Mesenchymal stem cell (in vitro differentiated cells and primary cell): ENCODE data around the gene TMEM87A.

Source experiments
- DNase-seq: peaks from one replicate; pipeline ENCODE4 v3.0.0-alpha.2; 2013
- H2AFZ ChIP-seq: one replicate; pipeline ENCODE4 v1.6.1; 2013; ENCODE audit warnings: low read depth, mild to moderate bottlenecking, control low read depth, inconsistent platforms, low read length, moderate library complexity
- H2AK5ac ChIP-seq: 2 replicates; pipeline ENCODE4 v1.6.1; 2013; ENCODE audit warnings: low read length, moderate library complexity, mild to moderate bottlenecking, inconsistent platforms; ENCODE audit not compliant: severe bottlenecking
- H2BK120ac ChIP-seq: one replicate; pipeline ENCODE4 v1.6.1; 2013; ENCODE audit warnings: low read depth, mild to moderate bottlenecking, inconsistent platforms, low read length, moderate library complexity
- H2BK12ac ChIP-seq, 2 experiments: one replicate each; pipeline ENCODE4 v1.6.1; 2013; ENCODE audit warnings: inconsistent platforms in 2 of 2, low read length in 2 of 2, mild to moderate bottlenecking in 2 of 2, moderate library complexity in 2 of 2, control low read depth in 1 of 2
- H2BK15ac ChIP-seq: one replicate; pipeline ENCODE4 v1.6.1; 2013; ENCODE audit warnings: mild to moderate bottlenecking, low read depth, inconsistent platforms; ENCODE audit not compliant: poor library complexity, severe bottlenecking
- H2BK5ac ChIP-seq: 2 replicates; pipeline ENCODE4 v1.6.1; 2013; ENCODE audit warnings: low read depth, mild to moderate bottlenecking, low read length, control low read depth, inconsistent platforms; ENCODE audit not compliant: poor library complexity, severe bottlenecking
- H3K14ac ChIP-seq, 2 experiments: one replicate each; pipeline ENCODE4 v1.6.1; 2013; ENCODE audit warnings: inconsistent platforms in 2 of 2, low read length in 2 of 2, control low read depth in 1 of 2, mild to moderate bottlenecking in 1 of 2, moderate library complexity in 1 of 2
- H3K18ac ChIP-seq, 2 experiments: one replicate each; pipeline ENCODE4 v1.6.1; 2013; ENCODE audit warnings: inconsistent platforms in 2 of 2, low read length in 2 of 2, control low read depth in 1 of 2, low read depth in 1 of 2, mild to moderate bottlenecking in 1 of 2
- H3K23ac ChIP-seq, 2 experiments: one replicate each; pipeline ENCODE4 v1.6.1; 2013; ENCODE audit warnings: inconsistent platforms in 2 of 2, low read length in 2 of 2, mild to moderate bottlenecking in 2 of 2, moderate library complexity in 2 of 2, control low read depth in 1 of 2
- H3K27ac ChIP-seq: 2 replicates; pipeline ENCODE4 v1.5.1; 2013; ENCODE audit warnings: mild to moderate bottlenecking, moderate library complexity, low read length, control low read depth, inconsistent platforms; ENCODE audit not compliant: poor library complexity, severe bottlenecking
- H3K27me3 ChIP-seq, 2 experiments: 2 replicates each; pipeline versions ENCODE4 v1.6.1 to v1.7.0; 2013; ENCODE audit warnings: low read length in 2 of 2, mild to moderate bottlenecking in 2 of 2, moderate library complexity in 2 of 2, control low read depth in 1 of 2, inconsistent platforms in 1 of 2; ENCODE audit not compliant: control insufficient read depth in 1 of 2, insufficient read depth in 1 of 2
- H3K36me3 ChIP-seq, 2 experiments: 2 replicates each; pipeline versions ENCODE4 v1.6.1 to v1.7.0; 2013; ENCODE audit warnings: low read length in 2 of 2, control low read depth in 1 of 2, inconsistent platforms in 1 of 2, low read depth in 1 of 2, mild to moderate bottlenecking in 1 of 2; ENCODE audit not compliant: insufficient read depth in 2 of 2, control insufficient read depth in 1 of 2
- H3K4ac ChIP-seq, 2 experiments: one replicate each; pipeline ENCODE4 v1.6.1; 2013; ENCODE audit warnings: inconsistent platforms in 2 of 2, low read length in 2 of 2, mild to moderate bottlenecking in 2 of 2, moderate library complexity in 2 of 2, control low read depth in 1 of 2, low read depth in 1 of 2
- H3K4me1 ChIP-seq: 2 replicates; pipeline ENCODE4 v1.6.1; 2013; ENCODE audit warnings: low read depth, low read length, control low read depth; ENCODE audit not compliant: control insufficient read depth, insufficient read depth
- H3K4me2 ChIP-seq: 2 replicates; pipeline ENCODE4 v1.6.1; 2013; ENCODE audit warnings: low read length, mild to moderate bottlenecking, inconsistent platforms; ENCODE audit not compliant: poor library complexity, severe bottlenecking
- H3K4me3 ChIP-seq, 2 experiments: 2 replicates each; pipeline versions ENCODE4 v1.5.1 to v1.7.0; 2013; ENCODE audit warnings: low read length in 2 of 2, mild to moderate bottlenecking in 2 of 2, control low read depth in 1 of 2, low read depth in 1 of 2; ENCODE audit not compliant: insufficient read depth in 1 of 2
- H3K79me1 ChIP-seq: replicated peaks from 2 replicates; pipeline ENCODE4 v1.6.1; 2013; ENCODE audit warnings: mild to moderate bottlenecking, control low read depth, low read length, inconsistent platforms; ENCODE audit not compliant: poor library complexity, severe bottlenecking
- H3K9ac ChIP-seq: 2 replicates; pipeline ENCODE4 v1.7.0; 2013; ENCODE audit warnings: mild to moderate bottlenecking, low read length, moderate library complexity
- H3K9me3 ChIP-seq: 2 replicates; pipeline ENCODE4 v1.7.0; 2013; ENCODE audit warnings: mild to moderate bottlenecking, low read length; ENCODE audit not compliant: control insufficient read depth
- H4K8ac ChIP-seq: one replicate; pipeline ENCODE4 v1.6.1; 2013; ENCODE audit warnings: inconsistent platforms, mild to moderate bottlenecking, low read length, moderate library complexity
- H4K91ac ChIP-seq: one replicate; pipeline ENCODE4 v1.6.1; 2013; ENCODE audit warnings: mild to moderate bottlenecking, low read length, inconsistent platforms
- WGBS: methylation state at CpG from one replicate; pipeline ENCODE4 v1.1.7; 2013; ENCODE audit warnings: mixed read lengths; 5-methylcytosine and 5-hydroxymethylcytosine counted together

TMEM87A gene

DNA sequence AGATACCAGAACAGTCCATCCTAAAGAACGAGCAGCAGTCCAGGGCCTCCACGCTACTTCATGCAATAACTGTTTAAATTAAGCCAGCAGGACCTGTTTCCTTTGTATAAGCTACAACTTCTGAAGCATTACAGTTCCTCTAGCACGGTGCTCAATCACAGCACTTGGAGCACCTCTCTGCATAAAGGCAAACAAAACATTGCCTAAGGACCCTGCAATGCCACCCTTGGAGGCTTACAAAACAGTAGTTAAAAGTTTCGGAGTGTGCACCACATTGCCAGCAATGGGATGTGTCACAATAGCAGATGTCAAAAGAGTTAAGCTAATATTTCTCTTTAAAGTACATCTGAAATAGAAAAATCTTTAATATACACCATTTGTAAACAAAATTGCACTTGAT is 62.5 kb downstream of the TMEM87A start:
- H3K4ac ChIP-seq: no peak overlapping the region
- no peak overlapping the region for H2BK5ac ChIP-seq
- no peak overlapping the region for H3K27ac ChIP-seq
- H2BK12ac ChIP-seq: no peak overlapping the region
- H3K23ac ChIP-seq: no peak overlapping the region
- H3K4me3 ChIP-seq: no peak overlapping the region
- no peak for DNase-seq
- H2AK5ac ChIP-seq: no peak overlapping the region
- whole genome bisulfite sequencing: 98% methylated on average over 3 of the region's 4 CpGs
- no peak overlapping the region for H4K91ac ChIP-seq
- H2AFZ ChIP-seq: no peak overlapping the region
- H4K8ac ChIP-seq: no peak overlapping the region
- no peak overlapping the region for H3K18ac ChIP-seq
- H3K14ac ChIP-seq: no peak overlapping the region
- H3K27me3 ChIP-seq: no peaks in the 10 kb centered on the region
- H3K79me1 ChIP-seq: peaks cover 14% of the 10 kb centered on the region
- no peaks in the 10 kb centered on the region for H3K4me1 ChIP-seq
- H3K9ac ChIP-seq: no peak overlapping the region
- H3K36me3 ChIP-seq: peaks cover 11 to 66% of the 10 kb centered on the region in 2 experiments
- no peaks in the 10 kb centered on the region for H3K9me3 ChIP-seq
- H2BK15ac ChIP-seq: no peak overlapping the region
- no peak overlapping the region for H2BK120ac ChIP-seq
- H3K4me2 ChIP-seq: no peak overlapping the region

- Histone ChIP-seq H2BK15ac (no peak within 1 kb of the TSS), H3K4me1 (no peaks in the 10 kb centered on the region), H2AK5ac (no peak within 1 kb of the TSS), H3K9me3 (no peaks in the 10 kb centered on the region), H3K4me3 (peak within 1 kb of the TSS; percentile 84 to 92), H2BK12ac (peak within 1 kb of the TSS in 1 of 2 experiments; percentile 43), H3K4ac (peak within 1 kb of the TSS; percentile 48 to 81), H3K23ac (peak within 1 kb of the TSS in 1 of 2 experiments; percentile 66), H3K4me2 (peak within 1 kb of the TSS; percentile 68), H4K91ac (no peak within 1 kb of the TSS), H2BK5ac (peak within 1 kb of the TSS; percentile 33), H3K79me1 (peaks cover 17% of the 10 kb centered on the region), H3K9ac (peak within 1 kb of the TSS; percentile 97), H4K8ac (peak within 1 kb of the TSS; percentile 81), H3K14ac (peak within 1 kb of the TSS in 1 of 2 experiments; percentile 79), H3K27ac (peak within 1 kb of the TSS; percentile 76), H3K18ac (peak within 1 kb of the TSS; percentile 75 to 89), H3K36me3 (peaks cover 11 to 47% of the 10 kb centered on the region in 2 experiments), H3K27me3 (no peaks in the 10 kb centered on the region), H2AFZ (peak within 1 kb of the TSS; percentile 90), H2BK120ac (peak within 1 kb of the TSS; percentile 50)
- WGBS: 2% methylated on average over 45 of the region's 45 CpGs
- DNase-seq: peak; percentile 91
These were observed 65.3 kb downstream of the TMEM87A start, which contains the start of gene VPS39 for GRCh38 chr15:42207674-42208579. VPS39 (minus strand) TSS chr15:42208304; CDS start chr15:42208153, 151 bp downstream.

DNA sequence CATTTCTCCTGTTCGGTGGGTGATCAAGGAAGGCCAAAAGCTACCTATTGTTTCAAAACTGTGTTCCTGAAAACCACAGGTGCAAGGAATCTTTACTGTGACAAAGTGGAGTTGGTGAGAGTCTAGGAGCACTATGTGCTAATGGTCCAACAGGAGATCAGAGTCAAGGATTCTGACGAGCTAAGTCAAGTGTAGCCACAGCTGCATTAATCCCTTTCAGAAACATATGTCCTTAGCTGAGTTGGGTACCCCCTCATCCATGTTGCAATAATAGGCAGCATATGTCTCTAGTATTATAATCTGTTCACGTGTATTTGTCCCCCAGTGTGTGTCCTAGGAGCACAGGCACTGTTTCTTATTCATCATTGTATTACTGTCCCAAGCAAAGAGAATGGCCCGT is 66.8 kb downstream of the TMEM87A start:
- H3K27me3 ChIP-seq: no peaks in the 10 kb centered on the region
- H2BK5ac ChIP-seq: no peak overlapping the region
- H3K79me1 ChIP-seq: peaks cover 19% of the 10 kb centered on the region
- H3K27ac ChIP-seq: no peak overlapping the region
- H3K18ac ChIP-seq: no peak overlapping the region
- no peak overlapping the region for H2BK15ac ChIP-seq
- H2AFZ ChIP-seq: no peak overlapping the region
- H3K36me3 ChIP-seq: peaks cover 10 to 39% of the 10 kb centered on the region in 2 experiments
- no peak overlapping the region for H3K4ac ChIP-seq
- no peak overlapping the region for H3K14ac ChIP-seq
- no peak overlapping the region for H2BK120ac ChIP-seq
- H3K9me3 ChIP-seq: no peaks in the 10 kb centered on the region
- H2AK5ac ChIP-seq: no peak overlapping the region
- H3K4me1 ChIP-seq: no peaks in the 10 kb centered on the region
- no peak for DNase-seq
- H3K4me2 ChIP-seq: no peak overlapping the region
- H4K91ac ChIP-seq: no peak overlapping the region
- H4K8ac ChIP-seq: no peak overlapping the region
- WGBS: 82% methylated on average over 3 of the region's 4 CpGs
- no peak overlapping the region for H3K23ac ChIP-seq
- no peak overlapping the region for H3K9ac ChIP-seq
- H2BK12ac ChIP-seq: no peak overlapping the region
- H3K4me3 ChIP-seq: peak overlapping the region in 1 of 2 experiments; percentile 92

DNA sequence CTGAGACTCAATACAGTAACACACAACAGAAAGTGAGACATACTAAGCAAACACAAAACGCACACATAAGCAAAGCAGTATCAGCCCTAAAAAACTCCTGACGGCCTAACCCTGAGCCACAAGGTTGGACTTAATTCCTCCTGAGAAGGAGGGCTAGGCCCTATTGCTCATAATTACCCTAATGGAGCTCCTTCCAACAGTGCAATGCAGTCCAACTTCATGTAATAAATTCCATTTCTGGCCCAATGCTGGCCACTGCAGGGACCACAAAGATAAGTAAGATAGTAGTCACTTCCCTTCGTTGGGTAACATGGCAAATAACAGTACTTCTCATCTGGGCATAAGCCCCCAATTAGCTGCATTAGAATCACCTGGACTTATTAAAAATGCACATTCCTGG is 69.3 kb downstream of the TMEM87A start:
- Histone ChIP-seq H3K23ac (no peak overlapping the region), H3K36me3 (peaks cover 7 to 31% of the 10 kb centered on the region in 2 experiments), H2AFZ (no peak overlapping the region), H3K4ac (no peak overlapping the region), H2BK12ac (no peak overlapping the region), H3K18ac (no peak overlapping the region), H3K79me1 (peaks cover 25% of the 10 kb centered on the region), H3K27me3 (no peaks in the 10 kb centered on the region), H3K4me1 (no peaks in the 10 kb centered on the region), H2BK120ac (no peak overlapping the region), H3K4me2 (no peak overlapping the region), H3K9ac (no peak overlapping the region), H3K9me3 (no peaks in the 10 kb centered on the region), H2BK15ac (no peak overlapping the region), H3K27ac (no peak overlapping the region), H3K4me3 (no peak overlapping the region), H4K8ac (no peak overlapping the region), H3K14ac (no peak overlapping the region), H2AK5ac (no peak overlapping the region), H4K91ac (no peak overlapping the region), H2BK5ac (no peak overlapping the region)
- no peak for DNase-seq
- WGBS: 94% methylated on average over 3 of the region's 3 CpGs
